Stomach smooth muscle (tissue), 2 donors: ENCODE results near the gene DNAAF5.

Experiments used
- H3K27ac ChIP-seq: one replicate; pipeline ENCODE4 v1.7.0; 2013; ENCODE audit warnings: mild to moderate bottlenecking, low read length, inconsistent platforms
- H3K27me3 ChIP-seq, 2 donors: one replicate each; pipeline ENCODE4 v1.7.0; 2013; ENCODE audit warnings: low read length in 2 of 2; ENCODE audit not compliant: insufficient read depth in 2 of 2, control insufficient read depth in 1 of 2
- H3K36me3 ChIP-seq, 2 donors: one replicate each; pipeline ENCODE4 v1.7.0; 2013; ENCODE audit warnings: low read length in 2 of 2; ENCODE audit not compliant: control insufficient read depth in 2 of 2, insufficient read depth in 2 of 2
- H3K4me1 ChIP-seq: one replicate; pipeline ENCODE4 v1.7.0; 2013; ENCODE audit warnings: low read length; ENCODE audit not compliant: control insufficient read depth, insufficient read depth
- H3K4me3 ChIP-seq, 2 donors: one replicate each; pipeline ENCODE4 v1.7.0; 2013; ENCODE audit warnings: low read length in 2 of 2
- H3K9ac ChIP-seq, 2 donors: one replicate each; pipeline ENCODE4 v1.7.0; 2013; ENCODE audit warnings: low read length in 2 of 2, mild to moderate bottlenecking in 1 of 2
- H3K9me3 ChIP-seq, 2 donors: one replicate each; pipeline ENCODE4 v1.7.0; 2013; ENCODE audit warnings: low read length in 2 of 2; ENCODE audit not compliant: control insufficient read depth in 2 of 2
- donor health status: healthy.
- donor health status: Pancreatic carcinoma.

DNAAF5 gene

GRCh38 chr7:707296-708000, 19.1 kb upstream of the DNAAF5 start:
- H3K4me3 ChIP-seq = no peak overlapping the region
- H3K36me3 ChIP-seq = no peaks in the 10 kb centered on the region
- no peak overlapping the region for H3K27ac ChIP-seq
- peaks cover 0 to 6% of the 10 kb centered on the region in 2 donors for H3K9me3 ChIP-seq
- peaks cover 0 to 10% of the 10 kb centered on the region in 2 donors for H3K27me3 ChIP-seq
- H3K9ac ChIP-seq = no peak overlapping the region
- peaks cover 5% of the 10 kb centered on the region for H3K4me1 ChIP-seq

GRCh38 chr7:710161-710560, 16.3 kb upstream of the DNAAF5 start:
- Histone ChIP-seq H3K4me3 (no peak overlapping the region), H3K27me3 (peaks cover 6 to 10% of the 10 kb centered on the region in 2 donors), H3K27ac (no peak overlapping the region), H3K4me1 (peaks cover 9% of the 10 kb centered on the region), H3K9ac (no peak overlapping the region), H3K9me3 (no peaks in the 10 kb centered on the region), H3K36me3 (no peaks in the 10 kb centered on the region)

- Histone ChIP-seq H3K27ac (no peak overlapping the region), H3K9me3 (no peaks in the 10 kb centered on the region), H3K9ac (no peak overlapping the region), H3K4me3 (peak overlapping the region in 1 of 2 donors; percentile 62), H3K27me3 (peaks cover 6 to 10% of the 10 kb centered on the region in 2 donors), H3K36me3 (no peaks in the 10 kb centered on the region), H3K4me1 (peaks cover 4% of the 10 kb centered on the region)
These were observed 15.2 kb upstream of the DNAAF5 start for GRCh38 chr7:711093-711921.

GRCh38 chr7:711922-712380, 14.5 kb upstream of the DNAAF5 start:
- peaks cover 6 to 10% of the 10 kb centered on the region in 2 donors for H3K27me3 ChIP-seq
- no peaks in the 10 kb centered on the region for H3K36me3 ChIP-seq
- peaks cover 4% of the 10 kb centered on the region for H3K4me1 ChIP-seq
- H3K4me3 ChIP-seq = peak overlapping the region in 1 of 2 donors; percentile 62
- H3K27ac ChIP-seq = no peak overlapping the region
- no peaks in the 10 kb centered on the region for H3K9me3 ChIP-seq
- no peak overlapping the region for H3K9ac ChIP-seq

- H3K9ac ChIP-seq = no peak overlapping the region
- no peaks in the 10 kb centered on the region for H3K36me3 ChIP-seq
- no peak overlapping the region for H3K27ac ChIP-seq
- H3K4me1 ChIP-seq = peaks cover 4% of the 10 kb centered on the region
- peak overlapping the region in 1 of 2 donors; percentile 62 for H3K4me3 ChIP-seq
- no peaks in the 10 kb centered on the region for H3K9me3 ChIP-seq
- H3K27me3 ChIP-seq = peaks cover 6 to 10% of the 10 kb centered on the region in 2 donors
These were observed 13.9 kb upstream of the DNAAF5 start for GRCh38 chr7:712381-713138.

- Histone ChIP-seq H3K27me3 (peaks cover 6 to 10% of the 10 kb centered on the region in 2 donors), H3K9ac (no peak overlapping the region), H3K27ac (no peak overlapping the region), H3K36me3 (no peaks in the 10 kb centered on the region), H3K4me1 (peaks cover 4% of the 10 kb centered on the region), H3K9me3 (no peaks in the 10 kb centered on the region), H3K4me3 (no peak overlapping the region)
These were observed 13.4 kb upstream of the DNAAF5 start for GRCh38 chr7:713139-713457.

- Histone ChIP-seq H3K9me3 (no peaks in the 10 kb centered on the region), H3K36me3 (no peaks in the 10 kb centered on the region), H3K27ac (no peak overlapping the region), H3K4me1 (peaks cover 4% of the 10 kb centered on the region), H3K4me3 (no peak overlapping the region), H3K9ac (no peak overlapping the region), H3K27me3 (peaks cover 6 to 10% of the 10 kb centered on the region in 2 donors)
These were observed 12.8 kb upstream of the DNAAF5 start for GRCh38 chr7:713488-714230.

GRCh38 chr7:714251-714671, 12.2 kb upstream of the DNAAF5 start:
- no peaks in the 10 kb centered on the region for H3K36me3 ChIP-seq
- H3K9ac ChIP-seq = no peak overlapping the region
- H3K4me3 ChIP-seq = no peak overlapping the region
- peaks cover 4% of the 10 kb centered on the region for H3K4me1 ChIP-seq
- no peaks in the 10 kb centered on the region for H3K9me3 ChIP-seq
- H3K27me3 ChIP-seq = peaks cover 6 to 10% of the 10 kb centered on the region in 2 donors
- no peak overlapping the region for H3K27ac ChIP-seq

GRCh38 chr7:716222-716621, 10.3 kb upstream of the DNAAF5 start:
- Histone ChIP-seq H3K4me1 (peaks cover 4% of the 10 kb centered on the region), H3K4me3 (no peak overlapping the region), H3K36me3 (no peaks in the 10 kb centered on the region), H3K9ac (no peak overlapping the region), H3K9me3 (no peaks in the 10 kb centered on the region), H3K27me3 (peaks cover 6 to 9% of the 10 kb centered on the region in 2 donors), H3K27ac (no peak overlapping the region)

- Histone ChIP-seq H3K4me3 (no peak overlapping the region), H3K9ac (no peak overlapping the region), H3K36me3 (no peaks in the 10 kb centered on the region), H3K9me3 (no peaks in the 10 kb centered on the region), H3K27me3 (peaks cover 5 to 6% of the 10 kb centered on the region in 2 donors), H3K4me1 (peaks cover 4% of the 10 kb centered on the region), H3K27ac (no peak overlapping the region)
These were observed 9.9 kb upstream of the DNAAF5 start for GRCh38 chr7:716636-717035.
